HUDEP-2 (cell line): Measurements from ENCODE around the gene MEI1.
"Not testable (repeated sequence)": the region's sequence is repeated elsewhere in the genome, so short reads cannot be mapped to it uniquely, and the experiment has no call there.

Source experiments
- DNase-seq, 76 experiments: peaks; one replicate each; lab custom pipeline; 2025; ENCODE audit not compliant: unreplicated experiment in 76 of 76; lab: John Stamatoyannopoulos, UW

Gene MEI1

GRCh38 chr22:41732096-41732772 lies 32.9 kb downstream of the MEI1 start:
- no peak for DNase-seq

DNA sequence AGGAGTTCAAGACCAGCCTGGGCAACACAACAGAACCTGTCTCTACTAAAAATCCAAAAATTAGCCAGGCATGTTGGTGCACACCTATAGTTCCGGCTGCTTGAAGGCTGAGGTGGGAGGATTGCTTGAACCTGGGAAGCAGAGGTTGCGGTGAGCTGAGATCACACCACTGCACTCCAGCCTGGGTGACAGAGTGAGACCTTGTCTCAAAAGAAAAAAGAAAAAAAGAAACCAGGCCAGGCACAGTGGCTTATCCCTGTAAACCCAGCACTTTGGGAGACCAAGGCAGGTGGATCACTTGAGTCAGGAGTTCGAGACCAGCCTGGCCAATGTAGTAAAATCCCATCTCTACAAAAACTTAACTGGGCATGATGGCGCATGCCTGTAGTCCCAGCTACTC lies 33.9 kb downstream of the MEI1 start:
- not testable (repeated sequence) for DNase-seq

DNA sequence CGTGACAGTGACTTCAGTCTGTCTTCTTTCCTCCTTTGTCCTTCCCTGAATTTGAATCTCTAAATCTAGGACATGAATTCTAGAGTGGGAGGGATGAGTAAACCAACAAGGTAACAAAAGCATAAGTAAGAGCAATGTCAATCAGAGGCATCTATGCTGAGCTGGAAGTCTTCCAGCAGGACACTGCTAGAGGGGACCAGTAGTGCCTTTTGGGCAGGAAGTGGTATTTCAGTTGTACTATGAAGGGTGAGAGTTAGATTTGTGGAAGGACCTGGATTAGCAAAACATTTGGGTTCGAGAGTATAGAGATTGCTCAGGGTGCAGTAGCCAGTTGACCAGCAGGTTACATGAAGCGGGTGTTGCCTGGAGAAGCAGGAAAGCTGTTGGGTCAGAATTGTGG lies 40.3 kb downstream of the MEI1 start:
- DNase-seq, result no peak

DNA sequence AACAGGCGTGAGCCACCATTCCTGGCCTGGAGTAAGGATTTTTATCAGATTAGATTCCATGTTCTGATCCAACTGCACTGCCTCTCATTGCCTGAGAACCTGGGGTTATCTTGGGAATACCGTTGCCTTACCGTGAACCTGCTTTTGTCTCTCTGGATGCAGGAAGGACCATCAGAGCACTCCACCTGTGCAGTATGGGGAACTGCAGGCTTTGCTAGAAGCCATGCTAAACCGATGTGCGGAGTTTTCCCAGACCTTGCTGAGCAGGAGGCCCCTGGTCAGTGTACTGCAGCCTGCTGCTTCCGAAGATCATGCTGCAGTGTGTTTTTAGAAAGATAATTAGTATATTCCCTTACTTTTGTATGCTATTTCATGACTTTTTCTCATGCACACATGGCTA lies 43.6 kb downstream of the MEI1 start:
- no peak for DNase-seq

DNA sequence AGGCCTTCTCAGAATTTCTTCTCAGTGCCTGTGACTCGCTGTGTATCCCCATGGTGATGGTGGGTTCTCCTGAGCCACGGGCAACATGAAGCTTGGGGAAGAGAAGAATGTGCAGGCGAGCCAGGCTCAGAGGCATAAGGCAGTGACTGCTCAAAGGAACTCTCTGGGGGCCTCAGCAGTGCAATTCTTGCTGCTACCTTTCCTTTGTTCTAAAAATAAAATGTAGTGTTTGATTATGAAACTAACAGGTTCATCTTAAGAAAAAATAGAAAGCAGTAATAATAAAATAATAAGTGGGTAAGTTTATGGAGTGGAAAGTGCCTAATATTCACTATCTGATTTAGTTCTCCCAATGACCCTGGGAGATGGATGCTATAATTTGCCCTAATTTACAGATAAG lies 46.7 kb downstream of the MEI1 start:
- no peak for DNase-seq

- peak in 59 of 76 experiments; percentile 4 to 67 (median 31) for DNase-seq
Measured at GRCh38 chr22:41746567-41747400, 47.5 kb downstream of the MEI1 start.

- DNase-seq, result no peak
Measured at GRCh38 chr22:41752011-41752970, 53.0 kb downstream of the MEI1 start.

- DNase-seq, result no peak
Measured at GRCh38 chr22:41753984-41754383, 54.7 kb downstream of the MEI1 start.

GRCh38 chr22:41757502-41757901 lies 58.2 kb downstream of the MEI1 start:
- no peak for DNase-seq

- no peak for DNase-seq
Measured at GRCh38 chr22:41758231-41758630, 58.9 kb downstream of the MEI1 start.

GRCh38 chr22:41762980-41763779 lies 63.9 kb downstream of the MEI1 start:
- peak in 35 of 76 experiments; percentile 3 to 58 (median 23) for DNase-seq

DNA sequence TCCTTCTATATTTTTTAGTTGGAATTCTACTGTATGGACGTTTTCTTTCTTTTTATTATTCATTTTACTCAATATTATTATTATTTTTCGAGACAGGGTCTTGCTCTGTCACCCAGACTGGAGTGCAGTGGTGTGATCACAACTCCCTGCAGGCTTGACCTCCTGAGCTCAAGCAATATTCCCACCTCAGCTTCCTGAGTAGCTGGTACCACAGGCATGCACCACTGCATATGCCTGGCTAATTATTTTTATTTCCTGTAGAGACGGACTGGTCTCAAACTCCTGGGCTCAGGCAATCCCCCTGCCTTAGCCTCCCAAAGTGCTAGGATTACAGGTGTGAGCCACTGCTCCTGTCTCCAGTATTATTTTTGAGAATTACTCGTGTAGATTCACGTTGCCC lies 67.2 kb downstream of the MEI1 start:
- DNase-seq, result no peak

DNA sequence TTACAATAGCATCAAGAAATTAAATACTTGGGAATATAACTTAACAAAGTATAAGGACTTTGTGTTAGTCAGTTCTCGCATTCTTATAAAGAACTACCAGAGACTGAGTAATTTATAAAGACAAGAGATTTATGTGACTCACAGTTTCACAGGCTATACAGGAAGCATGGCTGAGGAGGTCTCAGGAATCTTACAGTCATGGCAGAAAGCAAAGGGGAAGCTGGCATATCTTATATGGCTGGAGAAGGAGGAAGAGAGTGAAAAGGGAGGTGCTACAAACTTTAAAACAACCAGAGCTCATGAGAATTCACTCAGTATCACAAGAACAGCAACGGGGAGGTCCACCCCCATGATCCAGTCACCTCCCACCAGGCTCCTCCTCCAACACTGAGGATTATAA lies 69.1 kb downstream of the MEI1 start:
- no peak for DNase-seq

DNA sequence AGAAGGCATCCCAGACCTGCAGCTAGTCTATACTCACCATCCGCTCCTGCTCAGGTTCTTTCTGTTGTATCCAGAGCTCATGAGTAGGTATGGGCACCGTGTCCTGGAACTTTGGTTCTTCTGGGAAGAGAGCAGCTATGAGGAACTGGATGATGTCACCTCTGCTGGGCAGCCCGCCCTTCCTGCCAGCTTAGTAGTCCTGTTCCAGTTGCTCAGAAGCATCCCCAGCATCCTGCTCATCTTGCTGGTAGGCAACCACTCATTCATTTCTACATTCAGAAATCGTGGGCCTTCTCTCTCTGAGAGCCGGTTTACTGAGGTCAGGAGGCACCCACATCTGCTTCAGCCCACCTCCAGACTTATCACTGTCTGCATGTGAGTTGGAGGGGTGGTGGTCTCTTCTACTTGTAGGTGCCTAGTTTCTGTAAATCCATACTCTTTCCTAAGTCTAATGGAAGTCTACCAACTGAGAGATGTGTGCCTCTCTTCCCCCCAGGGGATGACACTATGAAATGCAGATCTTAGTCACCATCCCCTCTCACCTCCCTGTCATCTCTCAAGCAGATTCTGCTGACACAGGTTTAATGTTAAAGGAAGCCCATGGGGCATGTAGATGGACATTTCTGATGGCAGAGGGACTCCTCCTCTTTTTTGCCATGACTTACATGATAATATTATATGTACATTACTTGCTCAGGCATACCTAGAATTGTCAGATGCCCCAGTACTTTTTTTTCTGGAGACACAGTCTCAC lies 71.6 kb downstream of the MEI1 start:
- DNase-seq, result no peak

DNA sequence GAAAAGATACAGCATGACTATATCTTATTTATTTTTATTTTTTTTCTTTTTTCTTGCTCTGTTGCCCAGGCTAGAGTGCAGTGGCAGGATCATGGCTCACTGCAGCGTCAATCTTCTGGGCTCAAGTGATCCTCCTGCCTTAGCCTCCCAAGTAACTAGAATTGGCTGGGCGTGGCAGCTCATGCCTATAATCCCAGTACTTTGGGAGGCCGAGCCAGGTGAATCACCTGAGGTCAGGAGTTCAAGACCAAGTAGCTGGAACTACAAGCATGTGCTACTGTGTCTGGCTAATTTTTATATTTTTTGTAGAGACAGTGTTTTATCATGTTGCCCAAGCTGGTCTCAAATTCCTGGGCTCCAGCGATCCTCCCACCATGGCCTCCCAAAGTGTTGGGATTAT lies 72.9 kb downstream of the MEI1 start:
- no peak for DNase-seq

GRCh38 chr22:41772645-41773044 lies 73.3 kb downstream of the MEI1 start:
- no peak for DNase-seq

GRCh38 chr22:41775338-41775737 lies 76.0 kb downstream of the MEI1 start:
- DNase-seq, result no peak

DNA sequence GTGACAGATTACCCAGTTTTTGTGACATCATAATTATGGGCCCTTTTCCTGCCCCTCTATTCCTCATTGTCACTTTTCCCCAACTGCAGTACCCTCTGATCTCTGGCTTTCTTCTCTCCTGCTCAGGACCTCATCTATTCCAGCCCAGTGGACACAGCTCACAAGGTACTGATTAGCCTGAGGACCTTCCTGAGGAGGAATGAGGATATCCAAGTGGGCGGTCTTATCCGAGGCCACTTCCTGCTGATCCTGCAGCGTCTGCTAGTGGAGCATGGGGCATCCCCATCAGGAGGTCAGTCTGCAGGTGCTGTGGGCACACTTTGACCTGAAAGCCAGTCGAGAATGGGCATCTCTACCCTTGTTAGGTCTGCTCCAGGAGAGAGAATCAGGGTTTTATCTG lies 76.7 kb downstream of the MEI1 start:
- no peak for DNase-seq

DNA sequence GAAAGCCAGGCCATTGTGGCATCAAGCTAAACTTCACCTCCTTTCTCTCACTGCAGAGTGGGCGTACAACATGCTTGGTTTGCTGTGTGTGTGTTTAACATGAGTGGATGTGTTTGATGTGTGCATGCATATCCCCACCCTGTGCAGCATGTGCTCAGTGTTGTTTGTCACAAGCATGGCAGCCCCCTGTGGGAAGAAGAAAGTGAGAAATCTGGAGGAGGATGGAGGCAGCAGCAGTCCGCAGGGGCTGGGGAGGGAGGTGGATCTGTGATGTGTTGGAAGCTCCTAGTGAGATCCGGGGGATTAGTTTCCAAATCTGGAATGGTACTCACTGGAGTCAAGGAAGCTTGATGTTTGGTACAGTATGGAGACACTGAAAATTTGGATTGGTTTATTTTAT lies 77.1 kb downstream of the MEI1 start:
- no peak for DNase-seq
